Measurements from ENCODE around the gene ZNF556. TPM values are rescaled to one million over a fixed set of nuclear protein-coding genes. Genes with fewer than 3 reads are reported as not detected.

The ZNF556 gene
- total RNA-seq, result not detected
- total RNA-seq (2013), result 0.02 TPM

DNA sequence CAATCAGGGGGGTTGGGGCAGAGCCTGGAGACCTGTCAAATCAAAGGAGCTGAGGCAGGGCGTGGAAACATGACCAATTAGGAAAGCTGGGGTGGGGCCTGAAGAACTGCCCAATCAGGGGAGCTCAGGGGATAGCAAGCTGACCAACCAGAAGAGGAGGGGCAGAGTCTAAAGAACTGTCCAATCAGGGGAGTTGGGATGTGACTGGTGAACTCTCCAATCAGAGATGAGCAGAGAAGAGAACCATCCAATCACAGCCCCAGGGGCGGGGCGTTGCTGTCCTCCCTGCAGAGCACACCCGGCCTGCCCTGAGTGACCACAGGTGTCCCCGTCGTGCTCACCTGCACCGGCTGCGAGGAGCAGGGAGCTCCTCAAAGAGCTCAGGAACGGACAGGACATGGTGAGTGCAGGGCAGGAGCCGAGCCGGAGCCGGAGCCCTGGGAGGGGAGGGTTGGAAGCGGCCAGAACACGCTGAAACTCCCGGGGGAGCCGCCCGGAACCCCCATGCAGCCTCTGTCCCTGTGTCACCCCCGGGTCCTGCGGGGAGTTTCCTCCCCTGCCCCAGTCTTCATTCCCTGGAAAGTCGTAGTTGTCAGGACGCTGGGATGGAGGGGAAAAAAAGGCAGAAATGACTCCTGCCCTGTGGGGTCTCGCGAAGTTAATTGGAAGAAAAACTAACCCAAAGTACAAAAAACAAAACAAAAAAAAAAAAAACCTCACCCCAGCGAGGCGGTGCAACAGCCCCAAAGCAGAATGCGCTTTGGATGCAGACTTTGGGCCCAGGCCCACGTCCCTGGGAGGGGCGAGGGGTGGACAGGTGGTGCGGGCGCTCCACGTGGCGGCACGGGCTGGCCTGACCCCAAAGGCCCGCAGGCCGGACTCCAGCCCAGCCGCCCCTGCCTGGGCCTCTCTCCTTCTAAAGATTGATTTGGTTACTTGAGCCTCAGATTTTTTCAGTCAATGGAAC lies at the start of gene ZNF556:
Gene ZNF556 (plus strand): TSS at position 311 of the 967 bp plus-strand sequence. CDS start 87 bp downstream, at position 398.
- no peak within 1 kb of the TSS for H3K4me3 ChIP-seq (ENCODE audit: low read length)
- Mint-ChIP-seq H3K36me3 (no peaks in the 10 kb centered on the region), H3K27ac (no peak within 1 kb of the TSS), H3K4me1 (peaks cover 4 to 9% of the 10 kb centered on the region in 2 donors), H3K4me3 (no peak within 1 kb of the TSS), H3K9me3 (no peaks in the 10 kb centered on the region), H3K27me3 (ENCODE audit: low read depth in 2 of 2) (peaks cover 3 to 7% of the 10 kb centered on the region in 2 donors)
- no peak for DNase-seq
- intact Hi-C loops (cut with micrococcal nuclease), result no loop called here
- WGBS (ENCODE audit: insufficient coverage), result 95% methylated on average over 31 of the region's 36 CpGs
- peaks cover 3% of the 10 kb centered on the region for H3K4me1 ChIP-seq (ENCODE audit: control insufficient read depth, insufficient read depth, low read length)
- H3K27me3 ChIP-seq (ENCODE audit: control insufficient read depth, insufficient read depth, low read length), result no peaks in the 10 kb centered on the region
- H3K36me3 ChIP-seq (ENCODE audit: control insufficient read depth, insufficient read depth, low read length), result no peaks in the 10 kb centered on the region
- H3K9me3 ChIP-seq (ENCODE audit: control insufficient read depth, insufficient read depth, low read length), result no peaks in the 10 kb centered on the region
- TF ChIP-seq, protein P1, sequence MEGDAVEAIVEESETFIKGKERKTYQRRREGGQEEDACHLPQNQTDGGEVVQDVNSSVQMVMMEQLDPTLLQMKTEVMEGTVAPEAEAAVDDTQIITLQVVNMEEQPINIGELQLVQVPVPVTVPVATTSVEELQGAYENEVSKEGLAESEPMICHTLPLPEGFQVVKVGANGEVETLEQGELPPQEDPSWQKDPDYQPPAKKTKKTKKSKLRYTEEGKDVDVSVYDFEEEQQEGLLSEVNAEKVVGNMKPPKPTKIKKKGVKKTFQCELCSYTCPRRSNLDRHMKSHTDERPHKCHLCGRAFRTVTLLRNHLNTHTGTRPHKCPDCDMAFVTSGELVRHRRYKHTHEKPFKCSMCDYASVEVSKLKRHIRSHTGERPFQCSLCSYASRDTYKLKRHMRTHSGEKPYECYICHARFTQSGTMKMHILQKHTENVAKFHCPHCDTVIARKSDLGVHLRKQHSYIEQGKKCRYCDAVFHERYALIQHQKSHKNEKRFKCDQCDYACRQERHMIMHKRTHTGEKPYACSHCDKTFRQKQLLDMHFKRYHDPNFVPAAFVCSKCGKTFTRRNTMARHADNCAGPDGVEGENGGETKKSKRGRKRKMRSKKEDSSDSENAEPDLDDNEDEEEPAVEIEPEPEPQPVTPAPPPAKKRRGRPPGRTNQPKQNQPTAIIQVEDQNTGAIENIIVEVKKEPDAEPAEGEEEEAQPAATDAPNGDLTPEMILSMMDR (IDR thresholded peaks at IDR 0.05), result no peak
- no peak within 1 kb of the TSS for H3K27ac ChIP-seq (ENCODE audit: low read length)
- ATAC-seq, result peak in 1 of 3 donors; percentile 29

GRCh38 chr19:2819540-2820111 lies 47.5 kb upstream of the ZNF556 start, which contains the start of gene ZNF554:
Gene ZNF554 (plus strand): TSS chr19:2819868. CDS start chr19:2820072, 204 bp downstream.
- H3K27ac Mint-ChIP-seq, result peak within 1 kb of the TSS in 1 of 2 donors; percentile 85
- under 1% methylated on average over 63 of the region's 64 CpGs for WGBS (ENCODE audit: insufficient coverage)
- intact Hi-C loops (cut with micrococcal nuclease), result loop anchor here (1.0 kb wide), 1 partner anchor 36 kb away; the partner anchor contains the start of gene SGTA

GRCh38 chr19:2820112-2820702 lies 46.9 kb upstream of the ZNF556 start:
- WGBS (ENCODE audit: insufficient coverage), result 5% methylated on average over 36 of the region's 36 CpGs
- Histone ChIP-seq H3K27ac (ENCODE audit: low read length) (no peak overlapping the region), H3K36me3 (ENCODE audit: control insufficient read depth, insufficient read depth, low read length) (no peaks in the 10 kb centered on the region), H3K4me3 (ENCODE audit: low read length) (peak overlapping the region; percentile 48), H3K4me1 (ENCODE audit: control insufficient read depth, insufficient read depth, low read length) (peaks cover 11% of the 10 kb centered on the region), H3K9me3 (ENCODE audit: control insufficient read depth, insufficient read depth, low read length) (no peaks in the 10 kb centered on the region), H3K27me3 (ENCODE audit: control insufficient read depth, insufficient read depth, low read length) (no peaks in the 10 kb centered on the region)
- no peaks in the 10 kb centered on the region for H3K4me1 Mint-ChIP-seq
- TF ChIP-seq, protein P1 (IDR thresholded peaks at IDR 0.05), result no peak
- H3K27me3 Mint-ChIP-seq (ENCODE audit: low read depth in 2 of 2), result no peaks in the 10 kb centered on the region
- intact Hi-C loops (cut with micrococcal nuclease), result no loop called here
- no peaks in the 10 kb centered on the region for H3K9me3 Mint-ChIP-seq
- H3K4me3 Mint-ChIP-seq, result peak overlapping the region; percentile 72
- H3K36me3 Mint-ChIP-seq, result no peaks in the 10 kb centered on the region
- H3K27ac Mint-ChIP-seq, result peak overlapping the region in 1 of 2 donors; percentile 85
- peak in 2 of 3 donors; percentile 9 to 14 for ATAC-seq
- DNase-seq, result peak in 1 of 2 donors; percentile 23

More at GRCh38 chr19:2819540-2820111, 47.5 kb upstream of the ZNF556 start, which contains the start of gene ZNF554:
- H3K27me3 ChIP-seq (ENCODE audit: control insufficient read depth, insufficient read depth, low read length), result no peaks in the 10 kb centered on the region
- DNase-seq (peak; percentile 97 to 99), ATAC-seq (peak; percentile 99 to 100 (median 100))
- H3K36me3 ChIP-seq (ENCODE audit: control insufficient read depth, insufficient read depth, low read length), result no peaks in the 10 kb centered on the region
- Mint-ChIP-seq H3K9me3 (no peaks in the 10 kb centered on the region), H3K27me3 (ENCODE audit: low read depth in 2 of 2) (no peaks in the 10 kb centered on the region), H3K36me3 (no peaks in the 10 kb centered on the region), H3K4me1 (no peaks in the 10 kb centered on the region), H3K4me3 (peak within 1 kb of the TSS; percentile 91)
- TF ChIP-seq, protein P1 (IDR thresholded peaks at IDR 0.05), result peak; percentile 92
- H3K9me3 ChIP-seq (ENCODE audit: control insufficient read depth, insufficient read depth, low read length), result no peaks in the 10 kb centered on the region
- no peak within 1 kb of the TSS for H3K27ac ChIP-seq (ENCODE audit: low read length)
- H3K4me3 ChIP-seq (ENCODE audit: low read length), result peak within 1 kb of the TSS; percentile 48
- peaks cover 11% of the 10 kb centered on the region for H3K4me1 ChIP-seq (ENCODE audit: control insufficient read depth, insufficient read depth, low read length)

Measured in natural killer cell (primary cell).